ENCODE results near the gene PLPPR4.

Gene PLPPR4

GRCh38 chr1:99358770-99359169, 94.5 kb downstream of the PLPPR4 start:
- no peak for DNase-seq
